Endodermal cell (in vitro differentiated cells): ENCODE data around the gene HTR6. TPM values are rescaled to one million over a fixed set of nuclear protein-coding genes. Genes with fewer than 3 reads are reported as not detected.

Source experiments
- DNase-seq: peaks from one replicate; pipeline ENCODE4 v3.0.0-alpha.2; 2017
- H3K27ac ChIP-seq: 2 replicates; pipeline ENCODE4 v1.5.1; 2013; ENCODE audit warnings: mild to moderate bottlenecking, low read depth, low read length, moderate library complexity
- H3K27me3 ChIP-seq: 2 replicates; pipeline ENCODE4 v1.6.1; 2013; ENCODE audit warnings: mild to moderate bottlenecking, low read length, moderate library complexity; ENCODE audit not compliant: insufficient read depth, control insufficient read depth, poor library complexity, severe bottlenecking
- H3K36me3 ChIP-seq: 2 replicates; pipeline ENCODE4 v1.7.0; 2013; ENCODE audit warnings: mild to moderate bottlenecking, low read length, moderate library complexity; ENCODE audit not compliant: control insufficient read depth, insufficient read depth
- H3K4me1 ChIP-seq: one replicate; pipeline ENCODE4 v1.7.0; 2013; ENCODE audit warnings: low read length; ENCODE audit not compliant: control insufficient read depth, insufficient read depth
- H3K4me3 ChIP-seq: 2 replicates; pipeline ENCODE4 v1.5.1; 2013; ENCODE audit warnings: mild to moderate bottlenecking, low read length, moderate library complexity
- H3K9ac ChIP-seq: 2 replicates; pipeline ENCODE4 v1.6.1; 2013; ENCODE audit warnings: mild to moderate bottlenecking, low read length, moderate library complexity; ENCODE audit not compliant: poor library complexity, severe bottlenecking; ENCODE audit errors: extremely low read depth
- H3K9me3 ChIP-seq: 2 replicates; pipeline ENCODE4 v1.6.1; 2013; ENCODE audit warnings: mild to moderate bottlenecking, low read length, moderate library complexity; ENCODE audit not compliant: control insufficient read depth
- H3K27ac Mint-ChIP-seq: 2 replicates; pipeline ENCODE4 v1.8.0; 2020; ENCODE audit warnings: mixed read lengths
- H3K27me3 Mint-ChIP-seq: 2 replicates; pipeline ENCODE4 v1.8.0; 2021; ENCODE audit warnings: mild to moderate bottlenecking, mixed read lengths; ENCODE audit not compliant: insufficient read depth
- H3K36me3 Mint-ChIP-seq: 2 replicates; pipeline ENCODE4 v1.8.0; 2020; ENCODE audit warnings: low read depth, mixed read lengths
- H3K4me1 Mint-ChIP-seq: 2 replicates; pipeline ENCODE4 v1.8.0; 2020; ENCODE audit warnings: mixed read lengths
- H3K4me3 Mint-ChIP-seq: 2 replicates; pipeline ENCODE4 v1.8.0; 2020; ENCODE audit warnings: mild to moderate bottlenecking, moderate library complexity, mixed read lengths
- H3K9me3 Mint-ChIP-seq: 2 replicates; pipeline ENCODE4 v1.8.0; 2020; ENCODE audit warnings: mild to moderate bottlenecking, mixed read lengths
- WGBS, 2 experiments: methylation state at CpG; one replicate each; pipeline versions ENCODE4 v1.1.5 to v1.1.7; 2013; ENCODE audit warnings: missing lambda C conversion rate in 2 of 2, mixed read lengths in 1 of 2; ENCODE audit not compliant: insufficient coverage in 1 of 2, insufficient read length in 1 of 2; 5-methylcytosine and 5-hydroxymethylcytosine counted together
- total RNA-seq, 2 donors: library from RNA; stranded (reverse); fragmentation: NEBNext Ultra II Directional in 1 of 2; extraction: Animal tissue kit (Norgen Biotek cat#: 25700) in 1 of 2; gene quantifications; 2 replicates in 1 of 2; 3 replicates in 1 of 2; pipeline ENCODE4 v1.2.1, GENCODE V29; 2021
- TF ChIP-seq, protein P1 (sequence below): fragments of 200-600 bp; sonication (generic); conservative IDR thresholded peaks from 2 replicates; pipeline ENCODE4 v1.5.0; 2021; ENCODE audit warnings: antibody characterized with exemption, mild to moderate bottlenecking

HTR6 gene
- total RNA-seq, 2 donors from 2014 or later: 0.31 TPM; not detected in 1

DNA sequence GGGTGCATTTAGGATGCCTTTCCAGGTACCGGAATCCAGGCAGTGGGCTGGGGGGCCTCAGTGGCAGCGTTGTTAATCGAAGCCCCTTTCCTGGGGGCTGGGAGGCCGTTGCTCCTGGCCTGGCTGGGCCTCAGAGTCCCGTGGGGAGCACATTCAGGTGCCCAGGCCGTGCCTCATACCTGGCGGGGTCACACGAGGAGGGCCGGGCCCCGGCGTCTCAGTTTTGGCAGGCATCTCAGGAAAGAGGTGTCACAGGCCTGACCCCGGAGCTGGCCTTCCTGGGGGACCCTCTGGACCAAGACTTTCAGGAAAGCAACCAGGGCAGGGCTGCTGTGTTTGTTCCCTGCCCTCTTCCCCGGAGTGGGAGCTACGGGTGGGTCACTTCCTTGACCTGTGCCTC lies 16.4 kb upstream of the HTR6 start:
- peaks cover 6% of the 10 kb centered on the region for H3K27me3 ChIP-seq
- H3K27me3 Mint-ChIP-seq: peaks cover 19% of the 10 kb centered on the region
- no peak for DNase-seq

GRCh38 chr1:19648689-19649088 lies 16.0 kb upstream of the HTR6 start:
- peak overlapping the region; percentile 61 for H3K27ac Mint-ChIP-seq
- H3K27me3 Mint-ChIP-seq: peaks cover 15% of the 10 kb centered on the region
- peak; percentile 93 for DNase-seq
- Histone ChIP-seq H3K27me3 (peaks cover 2% of the 10 kb centered on the region), H3K36me3 (no peaks in the 10 kb centered on the region), H3K27ac (no peak overlapping the region), H3K4me1 (peaks cover 10% of the 10 kb centered on the region), H3K9ac (no peak overlapping the region), H3K4me3 (no peak overlapping the region), H3K9me3 (no peaks in the 10 kb centered on the region)
- TF ChIP-seq, protein P1, sequence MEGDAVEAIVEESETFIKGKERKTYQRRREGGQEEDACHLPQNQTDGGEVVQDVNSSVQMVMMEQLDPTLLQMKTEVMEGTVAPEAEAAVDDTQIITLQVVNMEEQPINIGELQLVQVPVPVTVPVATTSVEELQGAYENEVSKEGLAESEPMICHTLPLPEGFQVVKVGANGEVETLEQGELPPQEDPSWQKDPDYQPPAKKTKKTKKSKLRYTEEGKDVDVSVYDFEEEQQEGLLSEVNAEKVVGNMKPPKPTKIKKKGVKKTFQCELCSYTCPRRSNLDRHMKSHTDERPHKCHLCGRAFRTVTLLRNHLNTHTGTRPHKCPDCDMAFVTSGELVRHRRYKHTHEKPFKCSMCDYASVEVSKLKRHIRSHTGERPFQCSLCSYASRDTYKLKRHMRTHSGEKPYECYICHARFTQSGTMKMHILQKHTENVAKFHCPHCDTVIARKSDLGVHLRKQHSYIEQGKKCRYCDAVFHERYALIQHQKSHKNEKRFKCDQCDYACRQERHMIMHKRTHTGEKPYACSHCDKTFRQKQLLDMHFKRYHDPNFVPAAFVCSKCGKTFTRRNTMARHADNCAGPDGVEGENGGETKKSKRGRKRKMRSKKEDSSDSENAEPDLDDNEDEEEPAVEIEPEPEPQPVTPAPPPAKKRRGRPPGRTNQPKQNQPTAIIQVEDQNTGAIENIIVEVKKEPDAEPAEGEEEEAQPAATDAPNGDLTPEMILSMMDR: peak; percentile 71
- H3K4me3 Mint-ChIP-seq: no peak overlapping the region
- peaks cover 2% of the 10 kb centered on the region for H3K36me3 Mint-ChIP-seq
- no peaks in the 10 kb centered on the region for H3K9me3 Mint-ChIP-seq
- H3K4me1 Mint-ChIP-seq: peaks cover 11% of the 10 kb centered on the region
- WGBS, 2 experiments: 71 to 91% methylated on average over 5 to 11 of the region's 11 CpGs

More for the DNA sequence above, 16.4 kb upstream of the HTR6 start:
- H3K9me3 ChIP-seq: no peaks in the 10 kb centered on the region
- no peak overlapping the region for H3K9ac ChIP-seq
- no peaks in the 10 kb centered on the region for H3K36me3 ChIP-seq
- no peak overlapping the region for H3K27ac ChIP-seq
- peaks cover 2% of the 10 kb centered on the region for H3K36me3 Mint-ChIP-seq
- 92% methylated on average over 9 to 14 of the region's 14 CpGs for WGBS, 2 experiments
- peaks cover 10% of the 10 kb centered on the region for H3K4me1 Mint-ChIP-seq
- H3K27ac Mint-ChIP-seq: no peak overlapping the region
- no peak overlapping the region for H3K4me3 ChIP-seq
- TF ChIP-seq, protein P1: no peak
- H3K4me3 Mint-ChIP-seq: no peak overlapping the region
- H3K9me3 Mint-ChIP-seq: no peaks in the 10 kb centered on the region
- peaks cover 6% of the 10 kb centered on the region for H3K4me1 ChIP-seq

DNA sequence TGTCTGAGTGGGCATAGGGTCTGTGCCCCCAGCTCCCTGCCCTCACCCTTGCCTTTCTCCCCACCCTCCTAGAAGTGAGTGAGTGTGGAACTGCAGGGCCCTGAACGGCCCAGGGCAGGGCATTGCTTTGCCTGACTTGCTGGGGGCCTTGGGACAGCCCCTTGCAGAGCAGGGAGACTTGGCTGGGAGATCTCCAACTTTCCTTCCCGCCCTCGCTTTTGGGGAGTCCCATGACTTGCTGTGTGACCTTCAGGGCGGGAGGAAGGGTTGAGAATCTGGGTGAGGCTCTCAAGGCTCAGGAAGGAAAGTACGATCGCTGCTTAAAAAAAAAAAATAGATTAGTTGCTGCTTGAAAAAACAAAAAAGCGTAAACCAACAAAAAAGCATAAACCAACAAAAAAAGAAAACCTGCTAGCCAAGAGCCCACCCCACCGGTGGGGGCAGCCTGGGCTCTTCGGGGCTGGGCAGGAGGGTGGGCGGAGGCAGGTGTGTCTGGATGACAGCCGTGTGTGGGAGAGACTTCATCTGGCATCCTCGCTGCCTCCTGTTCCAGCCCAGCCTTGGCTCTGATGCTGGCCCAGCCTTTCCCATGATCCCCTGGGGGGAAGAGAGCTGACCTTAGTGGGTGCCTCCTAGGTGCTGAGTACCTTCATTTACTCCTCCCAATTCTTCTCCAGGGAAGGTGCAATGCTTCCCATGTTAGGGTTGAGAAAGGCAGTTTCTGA lies 14.1 kb upstream of the HTR6 start:
- H3K27me3 ChIP-seq: no peaks in the 10 kb centered on the region
- DNase-seq: no peak
- Mint-ChIP-seq H3K36me3 (peaks cover 10% of the 10 kb centered on the region), H3K27ac (no peak overlapping the region), H3K27me3 (peaks cover 9% of the 10 kb centered on the region), H3K4me3 (no peak overlapping the region), H3K4me1 (peaks cover 14% of the 10 kb centered on the region), H3K9me3 (no peaks in the 10 kb centered on the region)
- H3K27ac ChIP-seq: no peak overlapping the region
- TF ChIP-seq, protein P1: no peak
- H3K36me3 ChIP-seq: peaks cover 16% of the 10 kb centered on the region
- H3K9ac ChIP-seq: peak overlapping the region; percentile 6
- peaks cover 15% of the 10 kb centered on the region for H3K4me1 ChIP-seq
- H3K9me3 ChIP-seq: no peaks in the 10 kb centered on the region
- 77 to 86% methylated on average over 9 to 12 of the region's 12 CpGs for WGBS, 2 experiments
- no peak overlapping the region for H3K4me3 ChIP-seq
